Activated CD8-positive, alpha-beta T cell treated with anti-CD3 and anti-CD28 coated beads for 36 hours (primary cell): ENCODE measurements around the gene ERBIN. TPM values are rescaled to one million over a fixed set of nuclear protein-coding genes. Genes with fewer than 3 reads are reported as not detected.

Experiments used
- ATAC-seq: fragments of 200-7000 bp; cut with Tn5 transposase; one replicate; pipeline ENCODE4 v1.10.0; 2021; ENCODE audit warnings: mild to moderate bottlenecking, moderate library complexity
- CTCF ChIA-PET: fragments of 350-600 bp; sonication (Branson Sonifier 250); formaldehyde crosslinking; loops from one replicate; lab custom pipeline; 2021; ENCODE audit warnings: antibody characterized with exemption; lab: Charles Lee
- POLR2A ChIA-PET: fragments of 350-600 bp; sonication (Branson Sonifier 250); formaldehyde crosslinking; loops from one replicate; lab custom pipeline; 2021; ENCODE audit warnings: antibody characterized with exemption; lab: Charles Lee
- DNase-seq: peaks from one replicate; pipeline ENCODE4 v3.0.0-alpha.2; 2020
- H3K27ac Mint-ChIP-seq: one replicate; pipeline ENCODE4 v1.8.0; 2021; ENCODE audit warnings: mild to moderate bottlenecking, mixed read lengths
- H3K27me3 Mint-ChIP-seq: one replicate; pipeline ENCODE4 v1.8.0; 2021; ENCODE audit warnings: mixed read lengths
- H3K36me3 Mint-ChIP-seq: one replicate; pipeline ENCODE4 v1.8.0; 2021; ENCODE audit warnings: low read depth, mixed read lengths
- H3K4me1 Mint-ChIP-seq: one replicate; pipeline ENCODE4 v1.8.0; 2021; ENCODE audit warnings: low read depth, mixed read lengths
- H3K4me3 Mint-ChIP-seq: one replicate; pipeline ENCODE4 v1.8.0; 2021; ENCODE audit warnings: mild to moderate bottlenecking, moderate library complexity, mixed read lengths
- H3K9me3 Mint-ChIP-seq: one replicate; pipeline ENCODE4 v1.8.0; 2021; ENCODE audit warnings: mixed read lengths
- intact Hi-C: fragments of 100-400 bp; cut with micrococcal nuclease; formaldehyde crosslinking; loops from one replicate; pipeline ENCODE4 v1.10.0; 2022
- total RNA-seq, 2 experiments: library from RNA; stranded (reverse); gene quantifications; one replicate each; pipeline ENCODE4 v1.2.3, GENCODE V29; 2021
- TF ChIP-seq, protein P1 (sequence below): fragments of 200-600 bp; IDR thresholded peaks from one replicate; pipeline ENCODE4 v1.8.0; 2022; ENCODE audit warnings: antibody characterized with exemption, mild to moderate bottlenecking

Gene ERBIN
- total RNA-seq, 2 experiments from 2014 or later: 35.1 to 38.3 TPM

DNA sequence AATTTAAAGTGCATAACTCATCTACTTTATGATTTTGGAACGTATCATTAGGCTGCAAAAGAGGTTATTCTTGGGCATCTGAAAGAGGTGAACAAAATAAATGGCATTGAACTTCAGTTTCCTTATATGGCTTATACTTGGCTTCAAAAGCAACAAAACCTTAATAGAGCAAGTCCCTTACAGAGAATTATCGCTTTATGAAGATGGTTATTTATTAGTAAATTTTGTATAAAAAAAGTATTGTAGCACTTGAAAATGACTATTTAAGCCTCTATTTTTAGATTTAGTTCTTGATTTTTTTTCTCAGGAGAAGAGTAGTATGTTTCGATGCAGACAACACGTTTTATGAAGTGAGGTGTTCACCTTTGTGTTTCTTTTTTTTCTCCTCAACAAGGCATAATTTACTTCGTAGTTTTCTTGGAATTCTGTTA, 2.0 kb downstream of the ERBIN start:
- TF ChIP-seq, protein P1, sequence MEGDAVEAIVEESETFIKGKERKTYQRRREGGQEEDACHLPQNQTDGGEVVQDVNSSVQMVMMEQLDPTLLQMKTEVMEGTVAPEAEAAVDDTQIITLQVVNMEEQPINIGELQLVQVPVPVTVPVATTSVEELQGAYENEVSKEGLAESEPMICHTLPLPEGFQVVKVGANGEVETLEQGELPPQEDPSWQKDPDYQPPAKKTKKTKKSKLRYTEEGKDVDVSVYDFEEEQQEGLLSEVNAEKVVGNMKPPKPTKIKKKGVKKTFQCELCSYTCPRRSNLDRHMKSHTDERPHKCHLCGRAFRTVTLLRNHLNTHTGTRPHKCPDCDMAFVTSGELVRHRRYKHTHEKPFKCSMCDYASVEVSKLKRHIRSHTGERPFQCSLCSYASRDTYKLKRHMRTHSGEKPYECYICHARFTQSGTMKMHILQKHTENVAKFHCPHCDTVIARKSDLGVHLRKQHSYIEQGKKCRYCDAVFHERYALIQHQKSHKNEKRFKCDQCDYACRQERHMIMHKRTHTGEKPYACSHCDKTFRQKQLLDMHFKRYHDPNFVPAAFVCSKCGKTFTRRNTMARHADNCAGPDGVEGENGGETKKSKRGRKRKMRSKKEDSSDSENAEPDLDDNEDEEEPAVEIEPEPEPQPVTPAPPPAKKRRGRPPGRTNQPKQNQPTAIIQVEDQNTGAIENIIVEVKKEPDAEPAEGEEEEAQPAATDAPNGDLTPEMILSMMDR: no peak
- Mint-ChIP-seq H3K4me1 (peaks cover 43% of the 10 kb centered on the region), H3K9me3 (no peaks in the 10 kb centered on the region), H3K36me3 (peaks cover 11% of the 10 kb centered on the region), H3K27me3 (peaks cover 2% of the 10 kb centered on the region), H3K4me3 (peak overlapping the region; percentile 92), H3K27ac (peak overlapping the region; percentile 97)
- CTCF ChIA-PET: interaction anchor here (1.6 kb wide), 1 partner anchor 9 kb away, joined by 3 read pairs; no protein-coding TSS in a partner anchor
- ATAC-seq (no peak), DNase-seq (no peak)
- POLR2A ChIA-PET: interaction anchor here (0.8 to 2.7 kb wide), 3 partner anchors 207 to 898 kb away, joined by 4 to 9 read pairs (median 5); partner anchors contain the start of genes NLN, SGTB and SREK1
- intact Hi-C loops: loop anchor here (5.0 to 10.0 kb wide), 3 partner anchors 84 to 206 kb away; partner anchors contain the start of genes NLN and SGTB

DNA sequence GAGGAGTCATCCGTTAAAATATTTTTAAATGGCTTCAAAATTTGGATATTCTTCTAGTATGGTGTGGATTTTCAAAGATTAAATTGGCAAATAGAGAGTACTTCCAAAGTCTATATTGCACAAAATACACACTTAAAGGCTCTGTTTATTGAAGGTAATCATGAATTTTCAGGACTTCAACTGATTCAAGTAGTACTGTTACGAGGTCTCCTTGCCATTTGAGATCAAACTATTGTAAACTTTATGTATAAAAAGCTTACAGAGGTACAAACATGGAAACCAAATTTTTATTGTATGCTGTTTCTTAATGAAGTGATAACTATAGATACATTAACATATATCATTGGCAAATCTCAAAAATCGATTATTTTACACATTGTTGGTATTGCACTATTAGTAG, 2.5 kb downstream of the ERBIN start:
- Mint-ChIP-seq H3K27ac (peak overlapping the region; percentile 97), H3K4me1 (peaks cover 46% of the 10 kb centered on the region), H3K27me3 (peaks cover 2% of the 10 kb centered on the region), H3K4me3 (peak overlapping the region; percentile 92), H3K36me3 (peaks cover 14% of the 10 kb centered on the region), H3K9me3 (no peaks in the 10 kb centered on the region)
- no peak for DNase-seq
- ChIA-PET POLR2A (interaction anchor here (1.7 kb wide), 1 partner anchor 215 kb away, joined by 5 read pairs; the partner anchor contains the start of gene SREK1), CTCF (interaction anchor here (1.6 kb wide), 1 partner anchor 8 kb away, joined by 3 read pairs; no protein-coding TSS in a partner anchor)
- TF ChIP-seq, protein P1: no peak
- intact Hi-C loops: loop anchor here (5.0 to 10.0 kb wide), 3 partner anchors 83 to 207 kb away; partner anchors contain the start of genes NLN and SGTB
- ATAC-seq: no peak

DNA sequence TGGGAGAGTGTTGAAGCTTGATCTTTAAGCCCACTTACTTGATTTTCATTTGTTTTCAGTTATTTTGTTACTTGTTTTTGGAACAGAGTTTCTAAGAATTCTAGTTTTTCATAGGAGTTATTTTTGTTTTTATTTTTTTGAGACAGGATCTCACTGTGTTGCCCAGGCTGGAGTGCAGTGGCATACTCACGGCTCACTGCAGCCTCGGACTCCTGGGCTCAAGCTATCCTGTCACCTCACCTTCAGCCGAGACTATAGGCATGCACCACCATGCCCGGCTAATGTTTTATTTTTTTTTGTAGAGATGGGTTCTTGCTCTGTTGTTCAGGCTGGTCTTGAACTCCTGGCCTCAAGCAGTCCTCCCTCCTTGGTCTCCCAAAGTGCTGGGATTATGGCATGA, 6.3 kb downstream of the ERBIN start:
- ChIA-PET CTCF (interaction anchor here (1.8 kb wide), 1 partner anchor 10 kb away, joined by 5 read pairs; no protein-coding TSS in a partner anchor), POLR2A (no interaction called here)
- TF ChIP-seq, protein P1: no peak
- Mint-ChIP-seq H3K27me3 (no peaks in the 10 kb centered on the region), H3K9me3 (no peaks in the 10 kb centered on the region), H3K4me3 (no peak overlapping the region), H3K36me3 (peaks cover 15% of the 10 kb centered on the region), H3K4me1 (peaks cover 69% of the 10 kb centered on the region), H3K27ac (peak overlapping the region; percentile 68)
- intact Hi-C loops: loop anchor here (5.0 kb wide), 1 partner anchor 210 kb away; the partner anchor contains the start of gene SREK1
- ATAC-seq (no peak), DNase-seq (no peak)

DNA sequence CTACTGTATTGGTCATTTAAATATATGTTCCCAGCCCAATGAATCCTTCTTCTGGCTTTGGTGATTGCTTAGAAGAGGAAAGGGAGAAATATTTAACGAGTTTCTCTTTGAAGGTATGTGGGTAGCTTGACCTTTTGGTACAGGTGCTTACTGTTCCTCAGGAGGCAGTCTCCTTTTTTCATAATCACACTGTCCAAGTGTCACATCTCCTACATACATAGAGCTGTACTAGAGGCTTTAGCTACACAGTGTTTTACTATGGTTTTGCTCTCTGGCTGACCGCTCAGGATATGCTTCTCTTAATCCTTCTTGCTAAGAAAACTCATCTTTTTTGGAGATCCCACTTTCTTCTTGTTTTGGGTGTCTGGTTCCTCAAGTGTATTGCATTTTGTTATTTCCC, 6.9 kb downstream of the ERBIN start:
- CTCF ChIA-PET: no interaction called here
- H3K4me1 Mint-ChIP-seq: peaks cover 73% of the 10 kb centered on the region
- intact Hi-C loops: loop anchor here (5.0 kb wide), 1 partner anchor 209 kb away; the partner anchor contains the start of gene SREK1
- H3K4me3 Mint-ChIP-seq: no peak overlapping the region
- H3K9me3 Mint-ChIP-seq: peaks cover 2% of the 10 kb centered on the region
- DNase-seq (no peak), ATAC-seq (peak; percentile 57)
- TF ChIP-seq, protein P1: no peak
- H3K36me3 Mint-ChIP-seq: peaks cover 17% of the 10 kb centered on the region
- H3K27me3 Mint-ChIP-seq: no peaks in the 10 kb centered on the region
- peak overlapping the region; percentile 68 for H3K27ac Mint-ChIP-seq
- POLR2A ChIA-PET: no interaction called here

DNA sequence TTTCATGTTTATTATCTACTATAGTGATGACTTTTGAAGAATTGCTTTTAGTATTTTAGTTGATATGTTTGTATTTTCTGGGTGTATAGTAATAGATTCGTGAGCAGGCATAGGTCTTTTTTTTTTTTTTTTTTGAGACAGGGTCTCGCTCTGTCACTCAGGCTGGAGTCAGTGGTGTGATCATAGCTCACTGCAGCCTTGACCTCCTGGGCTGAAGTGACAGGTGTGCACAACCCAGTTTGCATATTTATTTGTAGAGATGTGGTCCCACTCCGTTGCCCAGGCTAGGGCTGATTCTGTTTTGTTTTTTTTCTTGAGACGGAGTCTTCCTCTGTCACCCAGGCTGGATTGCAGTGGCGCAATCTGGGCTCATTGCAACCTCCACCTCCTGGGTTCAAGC, 11.9 kb downstream of the ERBIN start:
- ATAC-seq (no peak), DNase-seq (no peak)
- TF ChIP-seq, protein P1: no peak
- H3K27ac Mint-ChIP-seq: no peak overlapping the region
- H3K4me3 Mint-ChIP-seq: no peak overlapping the region
- peaks cover 2% of the 10 kb centered on the region for H3K9me3 Mint-ChIP-seq
- H3K36me3 Mint-ChIP-seq: peaks cover 17% of the 10 kb centered on the region
- CTCF ChIA-PET: no interaction called here
- POLR2A ChIA-PET: no interaction called here
- intact Hi-C loops: no loop called here
- H3K4me1 Mint-ChIP-seq: peaks cover 50% of the 10 kb centered on the region
- no peaks in the 10 kb centered on the region for H3K27me3 Mint-ChIP-seq
